ENCODE results near the gene FHOD3. TPM values are rescaled to one million over a fixed set of nuclear protein-coding genes. Genes with fewer than 3 reads are reported as not detected.

FHOD3 gene
- total RNA-seq, 2 experiments from 2014 or later, result not detected

GRCh38 chr18:36652503-36652902 is 355.0 kb downstream of the FHOD3 start:
- DNase-seq, result no peak
- Mint-ChIP-seq H3K4me1 (ENCODE audit: low read depth) (no peaks in the 10 kb centered on the region), H3K4me3 (no peak overlapping the region), H3K36me3 (no peaks in the 10 kb centered on the region), H3K9me3 (no peaks in the 10 kb centered on the region), H3K27me3 (peaks cover 15% of the 10 kb centered on the region), H3K27ac (no peak overlapping the region)
- CTCF ChIA-PET, result no interaction called here
- POLR2A ChIA-PET, result no interaction called here
- intact Hi-C loops (cut with micrococcal nuclease), result no loop called here

GRCh38 chr18:36653141-36653869 is 355.8 kb downstream of the FHOD3 start:
- H3K27ac Mint-ChIP-seq, result no peak overlapping the region
- H3K27me3 Mint-ChIP-seq, result peaks cover 15% of the 10 kb centered on the region
- POLR2A ChIA-PET, result no interaction called here
- H3K4me3 Mint-ChIP-seq, result no peak overlapping the region
- no peaks in the 10 kb centered on the region for H3K4me1 Mint-ChIP-seq (ENCODE audit: low read depth)
- CTCF ChIA-PET, result no interaction called here
- H3K9me3 Mint-ChIP-seq, result no peaks in the 10 kb centered on the region
- no peaks in the 10 kb centered on the region for H3K36me3 Mint-ChIP-seq
- intact Hi-C loops (cut with micrococcal nuclease), result no loop called here
- no peak for DNase-seq

GRCh38 chr18:36653870-36654269 is 356.4 kb downstream of the FHOD3 start:
- Mint-ChIP-seq H3K27me3 (peaks cover 15% of the 10 kb centered on the region), H3K27ac (no peak overlapping the region), H3K9me3 (no peaks in the 10 kb centered on the region), H3K4me3 (no peak overlapping the region), H3K4me1 (ENCODE audit: low read depth) (no peaks in the 10 kb centered on the region), H3K36me3 (no peaks in the 10 kb centered on the region)
- DNase-seq, result no peak
- ChIA-PET POLR2A (no interaction called here), CTCF (no interaction called here)
- intact Hi-C loops (cut with micrococcal nuclease), result no loop called here

DNA sequence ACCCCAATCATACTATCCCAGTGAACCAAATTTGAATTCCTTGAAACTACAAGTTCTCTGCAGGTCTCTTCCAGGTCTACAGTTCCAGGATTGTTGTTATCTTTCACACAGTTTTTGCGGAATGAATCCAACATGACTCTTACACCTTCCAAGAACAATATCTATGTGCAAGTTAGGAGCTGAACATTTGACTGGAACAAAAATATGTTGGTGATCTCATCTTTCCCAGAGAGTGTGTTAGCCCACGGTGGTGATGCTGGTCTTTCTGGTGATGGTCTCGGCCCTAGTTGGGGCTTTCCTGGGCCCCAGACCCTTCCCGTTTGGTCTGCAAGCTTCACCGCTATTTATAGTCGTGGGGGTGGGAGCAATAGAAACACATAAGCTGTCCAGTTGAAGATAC is 357.6 kb downstream of the FHOD3 start:
- DNase-seq, result no peak
- H3K9me3 Mint-ChIP-seq, result no peaks in the 10 kb centered on the region
- POLR2A ChIA-PET, result no interaction called here
- H3K4me1 Mint-ChIP-seq (ENCODE audit: low read depth), result no peaks in the 10 kb centered on the region
- intact Hi-C loops (cut with micrococcal nuclease), result no loop called here
- H3K4me3 Mint-ChIP-seq, result no peak overlapping the region
- peaks cover 12% of the 10 kb centered on the region for H3K27me3 Mint-ChIP-seq
- H3K27ac Mint-ChIP-seq, result no peak overlapping the region
- no peaks in the 10 kb centered on the region for H3K36me3 Mint-ChIP-seq
- CTCF ChIA-PET, result no interaction called here

- Mint-ChIP-seq H3K27me3 (peaks cover 12% of the 10 kb centered on the region), H3K4me3 (no peak overlapping the region), H3K36me3 (no peaks in the 10 kb centered on the region), H3K27ac (no peak overlapping the region), H3K9me3 (no peaks in the 10 kb centered on the region), H3K4me1 (ENCODE audit: low read depth) (no peaks in the 10 kb centered on the region)
- intact Hi-C loops (cut with micrococcal nuclease), result no loop called here
- ChIA-PET CTCF (no interaction called here), POLR2A (no interaction called here)
- no peak for DNase-seq
These were observed 358.4 kb downstream of the FHOD3 start for GRCh38 chr18:36655930-36656329.

GRCh38 chr18:36658611-36659010 is 361.1 kb downstream of the FHOD3 start:
- no peaks in the 10 kb centered on the region for H3K36me3 Mint-ChIP-seq
- ChIA-PET CTCF (interaction anchor here (1.3 kb wide), 1 partner anchor 30 kb away, joined by 3 read pairs; no protein-coding TSS in a partner anchor), POLR2A (no interaction called here)
- no peak overlapping the region for H3K4me3 Mint-ChIP-seq
- intact Hi-C loops (cut with micrococcal nuclease), result no loop called here
- H3K27me3 Mint-ChIP-seq, result peaks cover 9% of the 10 kb centered on the region
- H3K9me3 Mint-ChIP-seq, result no peaks in the 10 kb centered on the region
- H3K27ac Mint-ChIP-seq, result no peak overlapping the region
- H3K4me1 Mint-ChIP-seq (ENCODE audit: low read depth), result no peaks in the 10 kb centered on the region
- no peak for DNase-seq

DNA sequence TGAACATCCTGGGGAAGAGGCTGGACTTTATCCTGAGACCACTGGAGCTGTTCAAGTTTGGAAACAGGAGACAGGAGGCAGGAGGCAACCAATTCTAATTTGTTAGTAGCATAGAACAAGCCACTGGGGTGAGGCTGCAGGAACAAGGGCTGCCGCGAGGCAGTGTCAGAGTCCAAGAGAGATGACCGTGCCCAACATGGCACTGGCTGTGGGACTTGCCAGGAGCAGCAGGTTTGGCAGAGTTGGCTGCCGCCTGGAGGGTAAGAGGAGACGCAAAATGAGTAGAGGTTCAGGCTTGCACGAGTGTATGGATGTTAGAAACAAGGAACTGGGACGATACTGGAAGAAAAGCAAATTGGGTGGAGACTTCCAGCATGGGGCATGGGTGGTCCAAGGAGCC is 362.8 kb downstream of the FHOD3 start:
- ChIA-PET CTCF (no interaction called here), POLR2A (no interaction called here)
- Mint-ChIP-seq H3K9me3 (no peaks in the 10 kb centered on the region), H3K36me3 (no peaks in the 10 kb centered on the region), H3K4me1 (ENCODE audit: low read depth) (no peaks in the 10 kb centered on the region), H3K27me3 (peaks cover 5% of the 10 kb centered on the region), H3K27ac (no peak overlapping the region), H3K4me3 (no peak overlapping the region)
- DNase-seq, result no peak
- intact Hi-C loops (cut with micrococcal nuclease), result no loop called here

DNA sequence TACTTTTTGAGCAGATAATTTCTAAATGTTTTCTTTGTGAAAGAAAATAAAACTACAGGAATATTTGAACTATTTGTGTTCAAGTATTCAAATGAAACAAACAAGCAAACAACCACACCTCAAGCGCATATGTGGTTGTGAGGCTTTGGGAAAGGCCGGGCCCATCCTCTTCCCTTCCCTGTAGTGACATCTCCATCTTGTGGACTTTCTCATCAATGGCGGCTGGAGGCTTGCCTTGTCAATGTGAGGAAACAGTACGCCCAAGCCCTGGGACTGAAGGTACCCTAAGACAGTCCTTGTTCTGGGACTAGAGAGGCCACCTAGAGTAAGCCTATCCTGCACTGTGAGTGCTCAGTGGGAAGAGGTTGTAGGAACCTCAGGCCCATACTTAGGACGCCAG is 364.5 kb downstream of the FHOD3 start:
- DNase-seq, result no peak
- H3K27ac Mint-ChIP-seq, result no peak overlapping the region
- H3K4me1 Mint-ChIP-seq (ENCODE audit: low read depth), result no peaks in the 10 kb centered on the region
- CTCF ChIA-PET, result no interaction called here
- peaks cover 5% of the 10 kb centered on the region for H3K27me3 Mint-ChIP-seq
- POLR2A ChIA-PET, result no interaction called here
- H3K4me3 Mint-ChIP-seq, result no peak overlapping the region
- no peaks in the 10 kb centered on the region for H3K9me3 Mint-ChIP-seq
- H3K36me3 Mint-ChIP-seq, result no peaks in the 10 kb centered on the region
- intact Hi-C loops (cut with micrococcal nuclease), result no loop called here

DNA sequence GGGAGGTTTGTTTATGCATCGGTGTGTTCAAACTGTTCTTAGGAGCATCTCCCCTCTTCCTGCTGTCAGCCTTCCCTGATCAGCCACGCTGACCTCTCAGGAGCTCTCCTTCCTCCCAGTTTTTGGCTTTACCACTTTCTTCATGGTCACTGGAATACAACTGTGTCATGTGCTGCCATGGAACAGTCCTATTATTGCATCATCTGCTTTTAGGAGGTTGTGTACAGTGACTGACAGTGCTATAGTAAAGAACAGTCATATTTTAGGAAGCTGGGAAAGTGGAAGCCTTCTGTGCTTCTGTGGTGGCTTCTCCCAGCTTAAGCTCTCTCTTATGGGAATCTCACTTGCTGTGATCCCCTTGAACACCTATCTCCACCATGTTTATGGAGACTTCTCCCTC is 365.8 kb downstream of the FHOD3 start:
- Mint-ChIP-seq H3K27me3 (peaks cover 2% of the 10 kb centered on the region), H3K9me3 (no peaks in the 10 kb centered on the region), H3K36me3 (no peaks in the 10 kb centered on the region), H3K27ac (no peak overlapping the region), H3K4me3 (no peak overlapping the region), H3K4me1 (ENCODE audit: low read depth) (no peaks in the 10 kb centered on the region)
- CTCF ChIA-PET, result no interaction called here
- POLR2A ChIA-PET, result no interaction called here
- intact Hi-C loops (cut with micrococcal nuclease), result no loop called here
- no peak for DNase-seq

- no peak overlapping the region for H3K4me3 Mint-ChIP-seq
- intact Hi-C loops (cut with micrococcal nuclease), result no loop called here
- ChIA-PET POLR2A (no interaction called here), CTCF (no interaction called here)
- H3K27ac Mint-ChIP-seq, result no peak overlapping the region
- DNase-seq, result no peak
- H3K9me3 Mint-ChIP-seq, result no peaks in the 10 kb centered on the region
- H3K36me3 Mint-ChIP-seq, result no peaks in the 10 kb centered on the region
- H3K27me3 Mint-ChIP-seq, result peaks cover 2% of the 10 kb centered on the region
- no peaks in the 10 kb centered on the region for H3K4me1 Mint-ChIP-seq (ENCODE audit: low read depth)
These were observed 368.4 kb downstream of the FHOD3 start for GRCh38 chr18:36665952-36666351.

DNA sequence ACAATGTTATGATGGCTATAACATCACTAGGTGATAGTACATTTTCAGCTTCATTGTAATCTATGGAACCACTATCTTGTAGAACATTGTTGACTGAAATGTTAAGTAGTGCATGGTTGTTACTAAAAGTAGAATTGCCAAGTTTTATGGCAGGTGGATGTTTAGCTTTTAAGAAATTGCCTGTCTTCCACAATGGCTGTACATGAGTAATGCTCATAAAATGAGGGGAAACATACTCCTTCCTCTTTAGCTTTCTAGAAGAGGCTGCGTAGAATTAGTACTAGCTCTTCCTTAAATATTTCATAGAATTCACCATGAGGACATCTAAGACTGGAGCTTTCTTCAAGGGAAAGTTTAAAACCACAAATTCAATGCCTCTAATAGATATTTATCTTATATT is 370.3 kb downstream of the FHOD3 start:
- Mint-ChIP-seq H3K4me3 (no peak overlapping the region), H3K9me3 (no peaks in the 10 kb centered on the region), H3K36me3 (no peaks in the 10 kb centered on the region), H3K27me3 (peaks cover 6% of the 10 kb centered on the region), H3K27ac (no peak overlapping the region), H3K4me1 (ENCODE audit: low read depth) (no peaks in the 10 kb centered on the region)
- intact Hi-C loops (cut with micrococcal nuclease), result no loop called here
- ChIA-PET POLR2A (no interaction called here), CTCF (no interaction called here)
- no peak for DNase-seq

DNA sequence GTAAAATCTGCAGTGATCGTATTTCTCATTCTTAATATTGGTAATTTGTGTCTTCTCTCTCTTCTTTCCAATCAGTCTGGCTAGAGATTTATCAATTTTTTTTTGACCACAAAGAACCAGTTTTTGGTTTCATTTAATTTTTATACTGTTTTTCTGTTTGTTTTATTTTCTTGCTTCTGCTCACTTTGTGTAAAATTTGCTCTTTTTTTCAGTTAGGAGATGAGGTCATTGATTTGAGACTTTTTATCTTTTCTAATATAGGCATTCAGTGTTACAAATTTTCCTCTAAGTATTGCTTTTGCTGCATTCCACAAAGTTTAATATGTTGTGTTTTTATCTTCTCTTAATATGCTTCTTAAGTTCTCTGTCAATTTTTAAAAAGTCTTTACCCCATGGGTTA is 370.8 kb downstream of the FHOD3 start:
- Mint-ChIP-seq H3K4me3 (no peak overlapping the region), H3K36me3 (no peaks in the 10 kb centered on the region), H3K27me3 (peaks cover 6% of the 10 kb centered on the region), H3K9me3 (no peaks in the 10 kb centered on the region), H3K27ac (no peak overlapping the region), H3K4me1 (ENCODE audit: low read depth) (no peaks in the 10 kb centered on the region)
- intact Hi-C loops (cut with micrococcal nuclease), result no loop called here
- ChIA-PET CTCF (no interaction called here), POLR2A (no interaction called here)
- no peak for DNase-seq

DNA sequence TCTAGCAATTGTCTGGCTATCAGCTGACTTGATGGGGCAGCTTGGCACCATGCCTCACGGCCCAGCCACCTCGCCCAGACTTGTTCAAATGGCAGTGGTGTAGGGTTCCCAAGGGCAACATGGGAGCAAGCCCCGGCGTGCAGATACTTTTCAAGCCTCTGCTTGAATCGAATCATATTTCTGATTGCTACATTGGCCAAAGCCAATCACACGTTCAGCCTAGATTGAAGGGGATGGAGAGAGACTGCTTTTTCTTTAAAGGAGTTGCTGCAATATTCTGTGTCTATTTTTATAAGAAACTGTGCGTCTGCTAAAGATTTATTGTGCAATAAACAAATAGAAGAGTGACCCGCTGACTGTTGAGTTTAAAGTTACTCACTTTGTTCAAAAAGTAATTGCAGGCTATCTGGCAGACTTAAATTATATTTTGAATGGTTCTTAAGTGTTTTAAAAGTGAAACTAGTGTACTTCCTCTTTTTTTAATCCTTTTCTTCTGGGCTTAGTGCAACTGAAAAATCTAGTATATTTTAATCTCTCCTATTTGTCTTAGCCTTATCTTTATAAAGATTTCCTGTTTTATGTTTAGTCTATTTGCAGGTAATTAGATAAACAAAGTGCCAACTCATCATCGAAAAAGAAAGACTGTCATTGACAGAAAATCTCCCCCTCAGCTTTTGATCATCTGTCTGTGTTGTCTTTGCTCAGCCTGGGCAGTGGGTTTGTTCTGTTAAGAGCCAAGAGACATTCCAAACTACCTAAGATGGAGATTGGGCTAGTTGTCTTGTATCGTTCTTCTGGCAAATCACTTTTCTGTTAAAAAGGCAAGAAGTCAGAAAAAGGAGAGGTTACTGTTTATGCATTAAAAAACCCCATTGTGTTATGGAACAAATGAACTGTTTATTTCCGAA is 375.2 kb downstream of the FHOD3 start:
- peaks cover 4% of the 10 kb centered on the region for H3K27me3 Mint-ChIP-seq
- no peaks in the 10 kb centered on the region for H3K36me3 Mint-ChIP-seq
- intact Hi-C loops (cut with micrococcal nuclease), result no loop called here
- no peak for DNase-seq
- CTCF ChIA-PET, result no interaction called here
- no peak overlapping the region for H3K4me3 Mint-ChIP-seq
- no peaks in the 10 kb centered on the region for H3K9me3 Mint-ChIP-seq
- no peak overlapping the region for H3K27ac Mint-ChIP-seq
- H3K4me1 Mint-ChIP-seq (ENCODE audit: low read depth), result no peaks in the 10 kb centered on the region
- POLR2A ChIA-PET, result no interaction called here
